GM19372 (cell line): ENCODE measurements around the gene U2SURP.
A peak's percentile ranks its signal among the peaks of the same experiment; 100 is the strongest.
"Not testable (repeated sequence)": the region's sequence is repeated elsewhere in the genome, so short reads cannot be mapped to it uniquely, and the experiment has no call there.

Experiments
- ATAC-seq: cut with Tn5 transposase; IDR thresholded peaks from one replicate; pipeline ENCODE4 v1.9.1; 2021; ENCODE audit warnings: mild to moderate bottlenecking, low read depth, moderate library complexity; ENCODE audit not compliant: unreplicated experiment

U2SURP gene

GRCh38 chr3:143004823-143005222 lies 3.5 kb downstream of the U2SURP start:
- no peak for ATAC-seq

- ATAC-seq: no peak
Observed at GRCh38 chr3:143010024-143010423, 8.7 kb downstream of the U2SURP start.

- no peak for ATAC-seq
Observed at GRCh38 chr3:143011705-143012104, 10.3 kb downstream of the U2SURP start.

GRCh38 chr3:143014921-143015320 lies 13.6 kb downstream of the U2SURP start:
- no peak for ATAC-seq

GRCh38 chr3:143016321-143016972 lies 15.1 kb downstream of the U2SURP start:
- ATAC-seq: no peak

GRCh38 chr3:143024351-143024960 lies 23.1 kb downstream of the U2SURP start:
- no peak for ATAC-seq

GRCh38 chr3:143031327-143031726 lies 30.0 kb downstream of the U2SURP start:
- ATAC-seq: no peak

- ATAC-seq: not testable (repeated sequence)
Observed at GRCh38 chr3:143031796-143032387, 30.5 kb downstream of the U2SURP start.

- ATAC-seq: no peak
Observed at GRCh38 chr3:143035466-143036211, 34.3 kb downstream of the U2SURP start.

- ATAC-seq: no peak
Observed at GRCh38 chr3:143036557-143036956, 35.2 kb downstream of the U2SURP start.

- ATAC-seq: no peak
Observed at GRCh38 chr3:143037867-143038266, 36.5 kb downstream of the U2SURP start.

- ATAC-seq: no peak
Observed at GRCh38 chr3:143040261-143040879, 39.0 kb downstream of the U2SURP start.

GRCh38 chr3:143041903-143042302 lies 40.5 kb downstream of the U2SURP start:
- no peak for ATAC-seq

GRCh38 chr3:143045639-143046038 lies 44.3 kb downstream of the U2SURP start:
- ATAC-seq: no peak

GRCh38 chr3:143046075-143046474 lies 44.7 kb downstream of the U2SURP start:
- not testable (repeated sequence) for ATAC-seq

- ATAC-seq: no peak
Observed at GRCh38 chr3:143054011-143054410, 52.6 kb downstream of the U2SURP start.

GRCh38 chr3:143056372-143056771 lies 55.0 kb downstream of the U2SURP start:
- no peak for ATAC-seq

- peak; percentile 96 for ATAC-seq
Observed at GRCh38 chr3:143060906-143061305, 59.5 kb downstream of the U2SURP start.

- ATAC-seq: no peak
Observed at GRCh38 chr3:143063018-143063417, 61.6 kb downstream of the U2SURP start.

- no peak for ATAC-seq
Observed at GRCh38 chr3:143064777-143065176, 63.4 kb downstream of the U2SURP start.

- no peak for ATAC-seq
Observed at GRCh38 chr3:143065364-143065763, 64.0 kb downstream of the U2SURP start.
